ENCODE results near the gene TMEM82.

TMEM82 gene

DNA sequence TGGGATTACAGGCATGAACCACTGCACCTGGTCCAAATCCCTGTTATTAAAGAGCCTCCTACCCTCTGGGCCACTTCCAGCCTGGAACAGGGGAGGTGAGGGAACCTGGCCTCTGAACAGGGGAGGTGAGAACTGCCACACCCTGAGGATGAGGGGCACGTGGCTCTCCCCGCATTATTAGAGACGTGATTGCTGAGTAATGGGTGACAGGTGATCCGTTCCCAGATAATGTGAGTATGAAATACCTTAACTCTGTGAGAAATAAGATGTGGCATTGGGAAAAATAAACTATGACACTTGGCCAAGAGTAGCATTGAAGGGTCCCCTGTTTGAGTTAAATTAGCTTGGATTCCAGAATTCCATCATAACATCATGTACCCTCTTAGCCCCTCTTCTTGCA lies 19.9 kb upstream of the TMEM82 start:
- DNase-seq: no peak

- no peak for DNase-seq
These were observed 19.3 kb upstream of the TMEM82 start for GRCh38 chr1:15722836-15723532.

GRCh38 chr1:15723631-15724246 lies 18.6 kb upstream of the TMEM82 start:
- DNase-seq: no peak

DNA sequence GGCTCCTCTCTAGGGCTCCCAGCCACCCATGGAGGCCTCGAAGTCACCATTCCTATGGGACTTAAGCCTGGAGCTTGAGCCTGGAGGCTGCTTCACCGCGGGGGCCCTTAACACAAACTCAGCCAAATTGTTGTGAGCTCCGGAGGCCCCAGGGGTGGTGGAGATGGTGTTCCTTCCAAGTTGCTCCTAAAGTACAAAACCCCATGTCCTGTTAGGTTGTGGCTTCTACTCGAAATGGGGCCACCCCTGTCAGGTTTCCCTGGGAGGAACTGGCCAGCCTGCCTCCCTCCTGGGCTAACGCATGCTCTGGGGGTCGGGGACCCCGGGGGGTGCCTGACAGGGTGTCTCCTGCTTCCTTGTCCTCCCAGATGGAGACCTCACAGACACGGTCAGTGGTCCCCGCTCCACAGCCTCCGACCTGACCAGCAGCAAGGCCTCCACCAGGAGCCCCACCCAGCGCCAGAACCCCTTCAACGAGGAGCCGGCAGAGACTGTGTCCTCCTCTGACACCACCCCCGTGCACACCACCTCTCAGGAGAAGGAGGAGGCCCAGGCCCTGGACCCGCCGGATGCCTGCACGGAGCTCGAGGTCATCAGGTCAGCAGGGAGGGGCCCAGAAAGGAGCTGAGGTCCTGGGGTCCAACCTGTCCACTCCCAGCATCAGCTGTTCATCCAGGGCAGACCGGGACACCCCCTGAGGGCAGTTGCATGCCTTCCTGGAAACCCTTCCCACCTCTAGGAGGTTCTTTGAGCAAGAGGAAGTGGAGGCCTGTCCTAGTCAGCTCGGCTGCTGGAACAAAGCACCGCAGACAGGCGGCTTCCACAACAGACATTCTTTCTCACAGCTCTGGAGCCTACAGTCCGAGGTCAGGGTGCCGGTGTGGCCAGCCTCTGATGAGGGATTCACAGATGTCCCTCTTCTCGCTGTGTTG lies 17.1 kb upstream of the TMEM82 start:
- DNase-seq: no peak

DNA sequence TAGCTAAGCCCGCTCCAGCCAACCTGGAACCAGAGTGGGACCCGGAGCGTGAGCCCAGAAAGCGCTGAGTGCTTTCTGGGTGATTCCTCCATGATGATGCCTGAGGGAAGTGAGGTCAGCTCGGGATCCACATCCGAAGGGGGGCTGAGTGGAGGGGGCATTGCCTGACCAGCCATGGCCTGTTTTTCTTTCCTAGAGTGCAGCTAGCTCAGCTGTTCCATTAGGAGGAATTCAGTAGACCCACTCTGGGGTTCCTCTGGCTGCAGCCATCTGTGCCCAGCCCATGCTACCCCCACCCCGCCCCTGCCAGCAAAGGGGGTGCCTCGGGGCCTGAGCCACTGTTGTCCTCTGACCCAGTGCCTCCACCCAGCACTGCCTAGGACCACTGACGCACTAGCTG lies 15.8 kb upstream of the TMEM82 start:
- DNase-seq: no peak

- no peak for DNase-seq
These were observed 15.3 kb upstream of the TMEM82 start for GRCh38 chr1:15727021-15727420.

GRCh38 chr1:15727424-15727823 lies 14.9 kb upstream of the TMEM82 start:
- no peak for DNase-seq

GRCh38 chr1:15727866-15728534 lies 14.3 kb upstream of the TMEM82 start:
- no peak for DNase-seq

GRCh38 chr1:15728937-15729657 lies 13.2 kb upstream of the TMEM82 start:
- no peak for DNase-seq

DNA sequence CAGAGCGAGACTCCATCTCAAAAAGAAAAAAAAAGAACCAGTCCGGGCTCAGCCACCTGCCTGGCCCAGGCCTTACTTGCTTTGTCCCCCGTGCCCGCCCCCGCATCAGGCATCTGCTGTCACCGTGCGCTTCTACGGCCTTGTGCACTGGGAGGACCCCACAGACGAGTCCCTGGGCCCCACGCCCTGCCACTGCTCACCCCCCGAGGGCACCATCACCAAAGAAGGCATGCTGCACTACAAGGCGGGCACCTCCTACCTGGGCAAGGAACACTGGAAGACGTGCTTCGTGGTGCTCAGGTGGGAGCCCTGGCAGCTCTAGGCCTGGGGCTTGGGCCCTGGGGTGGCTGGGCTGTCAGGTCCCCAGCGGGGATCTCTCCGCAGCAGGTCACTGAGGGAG lies 11.9 kb upstream of the TMEM82 start:
- DNase-seq: no peak

DNA sequence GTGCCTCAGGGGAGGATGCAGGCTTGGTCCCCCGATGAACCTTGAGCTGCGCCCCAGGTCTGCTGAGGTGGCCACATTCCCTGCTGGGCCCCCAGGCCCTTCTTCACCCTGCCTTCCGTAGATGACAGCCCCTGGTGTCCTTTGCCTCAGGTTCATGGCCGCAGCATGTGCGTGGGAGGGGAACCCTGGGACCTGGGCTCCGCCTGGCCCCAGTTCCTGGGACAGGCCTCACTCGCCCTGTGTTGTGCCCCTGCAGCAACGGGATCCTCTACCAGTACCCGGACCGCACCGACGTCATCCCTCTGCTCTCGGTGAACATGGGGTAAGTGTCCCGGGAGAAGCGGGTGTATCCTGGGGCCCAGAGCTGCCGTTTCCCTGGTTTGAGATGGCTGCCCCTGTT lies 11.4 kb upstream of the TMEM82 start:
- DNase-seq: no peak

DNA sequence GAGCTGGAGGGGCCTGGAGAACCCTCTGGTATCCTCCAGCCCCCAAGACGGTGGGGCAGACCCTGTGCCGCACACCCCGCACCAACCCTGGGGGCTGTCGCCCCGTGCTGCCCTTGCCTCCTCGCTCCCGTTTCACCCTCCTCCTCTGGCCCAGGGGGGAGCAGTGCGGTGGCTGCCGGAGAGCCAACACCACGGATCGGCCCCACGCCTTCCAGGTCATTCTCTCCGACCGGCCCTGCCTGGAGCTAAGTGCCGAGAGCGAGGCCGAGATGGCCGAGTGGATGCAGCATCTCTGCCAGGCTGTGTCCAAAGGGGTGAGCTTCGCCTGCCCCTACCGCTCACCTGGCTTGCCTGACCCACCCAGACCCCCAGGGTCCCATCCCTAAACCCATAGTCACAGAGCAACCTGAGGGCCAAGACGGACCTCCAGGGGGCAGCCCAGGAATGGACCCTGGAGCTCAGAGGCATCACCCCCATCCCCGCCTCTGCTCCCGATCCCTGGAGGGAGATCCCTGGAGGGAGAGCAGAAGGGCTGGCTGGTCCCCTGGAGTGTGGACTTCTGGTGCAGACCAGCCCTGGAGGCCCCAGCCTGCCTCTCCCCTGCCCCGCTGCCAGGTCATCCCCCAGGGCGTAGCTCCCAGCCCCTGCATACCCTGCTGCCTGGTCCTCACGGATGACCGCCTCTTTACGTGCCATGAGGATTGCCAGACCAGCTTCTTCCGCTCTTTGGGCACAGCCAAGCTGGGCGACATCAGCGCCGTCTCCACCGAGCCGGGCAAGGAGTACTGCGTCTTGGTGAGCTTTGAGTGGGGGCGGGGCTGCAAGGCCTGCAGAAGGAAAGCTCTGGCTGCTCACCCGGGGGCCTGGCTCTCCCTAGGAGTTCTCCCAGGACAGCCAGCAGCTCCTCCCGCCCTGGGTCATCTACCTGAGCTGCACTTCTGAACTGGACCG lies 10.3 kb upstream of the TMEM82 start:
- DNase-seq: no peak

- no peak for DNase-seq
These were observed 9.6 kb upstream of the TMEM82 start for GRCh38 chr1:15732686-15733081.

DNA sequence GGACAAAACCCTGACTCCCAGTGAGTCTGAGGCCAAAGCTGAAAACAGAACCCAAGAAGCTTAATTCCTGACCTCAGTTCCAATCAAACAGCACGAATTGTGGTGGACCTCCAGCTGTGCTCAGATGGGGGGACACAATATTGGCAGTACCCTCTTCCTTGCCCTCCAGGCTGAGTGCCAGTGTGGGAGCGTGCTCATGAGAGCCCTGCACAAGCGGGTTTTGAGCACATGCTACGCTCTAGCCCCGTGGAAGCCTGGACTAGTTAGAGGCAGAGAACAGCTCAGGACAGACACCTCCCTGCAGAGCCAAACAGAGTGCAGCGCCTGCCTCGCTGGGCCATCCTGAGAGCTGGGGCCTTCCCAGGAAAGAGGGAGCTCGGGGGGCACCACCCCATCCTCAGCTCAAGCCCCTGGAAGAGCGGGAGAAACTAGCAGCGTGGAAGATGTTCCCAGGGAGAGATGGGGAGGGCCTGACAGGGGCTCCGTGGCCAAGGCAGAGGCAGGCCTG lies 9.0 kb upstream of the TMEM82 start:
- no peak for DNase-seq

- DNase-seq: no peak
These were observed 8.5 kb upstream of the TMEM82 start for GRCh38 chr1:15733726-15734226.

- DNase-seq: no peak
These were observed 8.0 kb upstream of the TMEM82 start for GRCh38 chr1:15734296-15734695.

DNA sequence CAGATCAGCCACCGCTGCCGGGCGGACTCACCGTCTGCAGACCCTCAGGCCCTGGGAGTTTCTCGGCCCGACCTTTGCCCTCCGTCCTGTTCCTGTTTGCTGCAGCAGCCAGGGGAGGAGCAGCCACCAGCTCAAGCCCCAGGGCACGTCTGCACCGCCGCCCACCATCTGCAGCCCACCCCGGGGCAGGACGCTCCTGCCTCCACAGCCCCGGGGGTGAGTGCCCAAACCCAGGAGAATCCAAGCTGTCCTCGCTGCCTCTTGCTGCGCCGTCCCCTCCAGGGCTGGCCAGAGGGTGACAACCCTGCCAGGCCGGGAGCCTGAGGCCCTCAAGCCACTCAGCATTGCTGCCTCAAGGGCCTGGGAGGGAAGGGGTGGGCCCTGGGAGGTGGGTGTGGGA lies 7.4 kb upstream of the TMEM82 start:
- no peak for DNase-seq

GRCh38 chr1:15735304-15736037 lies 6.8 kb upstream of the TMEM82 start:
- no peak for DNase-seq

DNA sequence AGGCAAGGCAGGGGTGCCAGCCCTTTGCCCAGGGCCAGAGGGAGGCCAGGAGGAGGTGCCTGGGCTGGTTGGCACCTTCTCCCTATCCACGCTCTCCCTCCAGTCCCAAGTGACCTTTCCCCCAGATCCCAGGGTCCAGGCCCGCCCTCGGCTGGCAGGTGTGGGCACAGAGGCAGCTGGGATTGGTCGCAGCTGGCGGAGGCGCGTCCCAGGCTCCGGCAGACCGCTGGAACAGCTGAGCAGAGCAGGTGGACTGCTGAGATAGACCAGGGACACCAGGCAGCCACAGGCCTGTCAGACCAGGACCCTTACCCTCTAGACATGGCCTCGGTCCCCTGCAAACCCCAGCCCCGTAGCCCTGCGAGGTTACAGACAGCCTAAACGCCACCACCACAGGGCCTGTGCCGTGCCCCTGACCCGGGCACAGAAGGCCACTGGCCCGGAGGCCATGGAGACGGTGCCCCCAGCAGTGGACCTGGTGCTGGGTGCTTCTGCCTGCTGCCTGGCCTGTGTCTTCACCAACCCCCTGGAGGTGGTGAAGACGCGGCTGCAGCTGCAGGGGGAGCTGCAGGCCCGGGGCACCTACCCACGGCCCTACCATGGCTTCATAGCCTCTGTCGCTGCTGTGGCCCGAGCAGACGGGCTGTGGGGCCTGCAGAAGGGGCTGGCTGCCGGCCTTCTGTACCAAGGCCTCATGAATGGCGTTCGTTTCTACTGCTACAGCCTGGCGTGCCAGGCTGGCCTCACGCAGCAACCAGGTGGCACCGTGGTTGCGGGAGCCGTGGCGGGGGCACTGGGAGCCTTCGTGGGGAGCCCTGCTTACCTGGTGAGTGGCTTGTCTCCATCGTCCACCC lies 6.0 kb upstream of the TMEM82 start, which contains the start of gene SLC25A34:
SLC25A34 (plus strand) TSS at position 221 of the 854 bp plus-strand sequence; CDS start at position 449, 228 bp downstream.
- DNase-seq: peak; percentile 61
